SK-MEL-5 (cell line): Measurements from ENCODE around the gene ZFR2. TPM values are rescaled to one million over a fixed set of nuclear protein-coding genes. Genes with fewer than 3 reads are reported as not detected.
A peak's percentile ranks its signal among the peaks of the same experiment; 100 is the strongest.
"Not testable (repeated sequence)": the region's sequence is repeated elsewhere in the genome, so short reads cannot be mapped to it uniquely, and the experiment has no call there.

Experiments used
- DNase-seq: peaks from one replicate; pipeline ENCODE4 v3.0.0-alpha.2; 2016; ENCODE audit warnings: low read depth, low spot score
- in situ Hi-C: cut with HindIII; loops from 2 replicates; pipeline ENCODE4 v1.10.0; 2016; ENCODE audit warnings: low sequenced_read_pairs, high pct_unique_total_duplicates, low pct_unique_long_range_greater_than_20kb
- total RNA-seq: library from RNA; depleted of rRNA; stranded (reverse); fragments of >200 nt; shearing (Covaris generic); gene quantifications from 2 replicates; pipeline ENCODE4 v1.2.3, GENCODE V29; 2014

The ZFR2 gene
- total RNA-seq, 1 experiment from 2014 or later, result 0.18 TPM

- in situ Hi-C loops, result no loop called here
- DNase-seq, result no peak
These were observed 42.7 kb downstream of the ZFR2 start for GRCh38 chr19:3826163-3826562.

- in situ Hi-C loops, result no loop called here
- DNase-seq, result no peak
These were observed 43.4 kb downstream of the ZFR2 start for GRCh38 chr19:3825286-3825956.

DNA sequence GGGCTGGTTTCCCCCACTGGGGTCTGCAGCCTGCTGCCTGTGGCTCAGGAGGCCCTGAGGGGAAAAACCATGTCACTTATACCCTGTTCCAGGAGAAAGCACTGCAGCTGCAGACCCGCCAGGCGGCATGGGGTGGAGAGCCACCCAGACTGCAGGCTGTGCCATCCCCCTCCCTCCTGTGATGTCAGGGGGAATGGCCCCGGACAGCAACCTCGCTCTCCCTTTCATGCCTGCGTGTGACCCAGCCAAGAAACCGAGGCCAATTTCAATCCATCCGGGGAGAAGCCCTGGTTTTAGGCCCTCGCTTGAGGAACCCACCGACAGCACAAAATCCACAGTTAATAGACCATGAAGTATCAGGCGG lies 45.5 kb downstream of the ZFR2 start:
- DNase-seq, result no peak
- in situ Hi-C loops, result no loop called here

DNA sequence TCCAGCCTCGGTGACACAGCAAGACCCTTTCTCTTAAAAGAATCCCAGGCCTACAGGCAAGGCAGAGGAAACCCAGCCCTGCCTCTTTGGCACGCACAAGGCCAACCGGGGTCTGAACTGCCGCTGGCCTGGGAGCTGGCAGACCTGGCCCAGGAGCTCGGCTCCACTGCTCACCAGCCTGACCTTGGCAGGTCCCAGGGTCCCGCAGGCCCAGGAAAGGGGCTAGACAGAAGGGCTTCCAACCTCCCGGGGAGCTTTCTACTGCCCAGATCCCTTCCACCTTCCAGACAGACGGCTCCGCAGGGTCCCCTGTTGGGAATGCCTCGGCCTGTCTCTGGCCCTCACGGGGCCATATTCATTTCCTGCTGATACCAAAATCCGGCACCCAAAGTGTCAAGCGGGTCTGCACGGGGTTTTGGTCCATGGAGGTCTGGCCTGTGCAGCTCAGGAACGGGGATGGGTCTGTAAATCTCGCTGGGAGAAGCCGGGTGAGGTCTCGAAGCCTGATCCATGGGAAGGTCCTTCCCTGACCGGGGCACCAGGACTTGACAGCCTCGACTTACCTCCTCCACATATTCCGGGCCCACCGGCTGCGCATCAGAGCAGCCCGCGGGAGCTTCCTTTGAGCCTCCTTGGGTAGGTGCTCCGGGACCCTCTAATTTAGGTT lies 46.0 kb downstream of the ZFR2 start:
- no peak for DNase-seq
- in situ Hi-C loops, result no loop called here

DNA sequence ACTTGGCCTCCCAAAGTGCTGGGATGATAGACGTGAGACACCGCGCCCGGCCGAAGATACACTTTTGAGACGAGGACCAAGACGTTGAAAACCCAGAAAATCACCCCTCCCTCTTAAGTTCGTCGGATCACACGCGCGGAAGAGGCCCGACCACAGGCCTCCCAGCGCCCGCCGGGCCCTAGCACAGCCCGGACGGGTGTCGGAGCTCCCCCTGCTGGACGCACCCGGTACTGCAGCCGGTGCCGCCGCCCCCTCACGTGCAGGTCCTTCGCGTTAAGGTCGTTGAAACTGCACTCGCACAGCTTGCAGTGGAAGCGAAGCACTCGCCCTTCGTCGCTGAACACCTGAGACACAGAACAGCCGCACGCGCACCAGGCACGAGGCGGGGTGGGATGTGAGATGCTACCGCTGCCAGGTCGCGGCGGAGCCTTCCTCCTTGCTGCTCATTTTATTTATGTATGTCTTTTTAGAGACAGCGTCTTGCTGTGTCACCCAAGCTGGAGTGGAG lies 46.9 kb downstream of the ZFR2 start:
- in situ Hi-C loops, result no loop called here
- DNase-seq, result peak; percentile 56

- in situ Hi-C loops, result no loop called here
- peak; percentile 48 for DNase-seq
These were observed 47.7 kb downstream of the ZFR2 start for GRCh38 chr19:3821156-3821555.

GRCh38 chr19:3819989-3820388 lies 48.8 kb downstream of the ZFR2 start:
- in situ Hi-C loops, result no loop called here
- no peak for DNase-seq

DNA sequence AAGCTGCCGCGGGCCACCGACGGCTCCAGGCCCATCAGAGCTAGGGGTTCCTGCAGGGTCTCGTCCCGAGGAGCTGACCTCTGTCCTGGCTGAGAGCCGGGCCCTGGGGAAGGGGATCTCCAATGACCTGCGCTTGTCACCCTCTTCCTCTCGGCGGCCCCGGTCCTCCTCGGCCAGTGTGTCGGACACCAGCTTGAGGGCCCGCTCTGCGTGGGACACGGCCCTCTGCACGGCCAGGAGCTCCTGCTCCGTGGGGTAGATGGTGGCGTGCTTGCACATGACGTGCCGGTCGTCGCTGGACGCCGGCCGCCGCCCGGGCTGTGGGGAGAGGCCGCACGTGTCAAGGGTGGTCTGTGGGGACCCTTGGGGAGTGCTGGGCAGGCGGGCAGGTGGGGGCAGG lies 49.9 kb downstream of the ZFR2 start:
- in situ Hi-C loops, result no loop called here
- DNase-seq, result no peak

GRCh38 chr19:3818466-3818865 lies 50.4 kb downstream of the ZFR2 start:
- in situ Hi-C loops, result no loop called here
- no peak for DNase-seq

- in situ Hi-C loops, result no loop called here
- no peak for DNase-seq
These were observed 51.1 kb downstream of the ZFR2 start for GRCh38 chr19:3817761-3818160.

DNA sequence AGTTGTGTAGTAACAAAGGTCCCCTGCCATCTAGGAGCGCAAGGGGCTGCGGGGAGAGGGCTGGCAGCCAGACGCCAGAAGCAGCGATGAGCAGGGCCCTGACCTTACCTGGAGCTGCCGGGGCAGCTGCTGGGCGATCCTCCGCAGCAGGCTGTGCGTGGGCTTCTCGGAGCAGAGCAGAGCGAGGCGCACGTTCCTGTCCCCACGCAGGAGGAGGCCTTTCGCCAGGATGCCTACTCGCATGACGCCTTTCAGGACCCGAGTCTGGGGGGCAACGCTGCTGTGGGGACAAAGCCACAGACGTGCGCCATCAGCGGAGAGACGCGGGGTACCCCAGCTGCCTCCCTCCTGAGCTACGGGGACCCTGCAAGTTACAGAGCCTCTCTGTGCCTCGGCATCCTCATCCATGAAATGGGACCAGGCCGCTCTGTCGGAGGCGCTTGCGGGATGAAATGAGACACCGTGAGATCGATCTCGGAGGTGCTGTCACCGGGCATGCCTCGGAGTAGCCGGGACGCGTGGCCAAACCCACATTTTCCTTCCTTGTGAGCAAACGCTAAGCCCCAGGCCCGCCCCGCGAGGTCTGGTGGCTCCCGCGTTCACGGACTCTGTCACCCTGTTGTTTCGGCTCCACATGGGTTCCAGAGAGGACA lies 52.1 kb downstream of the ZFR2 start:
- no peak for DNase-seq

DNA sequence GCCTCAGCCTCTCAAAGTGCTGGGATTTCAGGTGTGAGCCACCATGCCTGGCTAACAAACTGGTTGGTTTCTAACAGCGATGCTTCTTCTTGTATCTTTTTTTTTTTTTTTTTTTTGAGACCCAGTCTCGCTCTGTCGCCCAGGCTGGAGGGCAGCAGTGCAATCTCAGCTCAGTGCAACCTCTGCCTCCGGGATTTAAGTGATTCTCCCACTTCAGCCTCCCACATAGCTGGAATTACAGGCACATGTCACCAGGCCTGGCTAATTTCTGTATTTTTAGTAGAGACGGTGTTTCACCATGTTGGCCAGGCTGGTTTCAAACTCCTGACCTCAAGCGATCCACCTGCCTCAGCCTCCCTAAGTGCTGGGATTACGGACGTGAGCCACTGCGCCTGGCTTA lies 52.7 kb downstream of the ZFR2 start:
- in situ Hi-C loops, DNase-seq: not testable (repeated sequence)

More for the DNA sequence above, 52.1 kb downstream of the ZFR2 start:
- in situ Hi-C loops, result no loop called here

GRCh38 chr19:3814648-3815047 lies 54.2 kb downstream of the ZFR2 start:
- in situ Hi-C loops, result no loop called here

GRCh38 chr19:3813473-3814392 lies 55.1 kb downstream of the ZFR2 start:
- in situ Hi-C loops, result no loop called here
- DNase-seq, result no peak

More at GRCh38 chr19:3814648-3815047, 54.2 kb downstream of the ZFR2 start:
- no peak for DNase-seq

DNA sequence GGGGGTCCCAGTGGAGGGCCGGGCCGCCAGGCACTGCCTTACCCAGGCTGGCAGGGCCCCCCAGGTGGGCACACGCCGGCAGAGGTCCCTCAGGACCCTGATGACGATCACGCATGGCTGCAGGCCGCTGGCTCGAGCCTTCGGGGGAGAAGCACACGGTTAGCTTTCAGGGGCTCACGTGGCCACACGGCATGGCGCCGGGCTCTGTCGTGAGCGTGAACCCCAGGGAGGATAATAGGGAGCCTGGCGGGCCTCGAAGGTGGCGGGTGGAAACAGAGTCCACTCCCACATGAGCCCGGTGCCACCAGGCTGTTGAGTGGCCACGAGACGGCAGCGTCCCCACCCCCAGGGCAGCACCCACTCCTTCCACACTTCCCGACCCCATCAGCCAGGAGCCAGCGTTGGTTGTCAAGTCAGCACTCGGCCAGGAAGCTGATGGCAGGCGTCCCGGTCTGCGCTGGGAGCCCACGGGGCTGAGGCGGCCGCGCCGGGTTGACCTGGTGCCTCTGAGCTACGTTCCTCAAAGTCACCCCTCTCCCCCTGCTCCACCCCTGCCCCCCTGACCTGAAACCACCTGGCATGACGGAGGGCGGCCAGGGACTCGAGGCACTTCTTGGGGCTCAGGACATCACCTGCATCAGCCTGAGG lies 58.0 kb downstream of the ZFR2 start:
- DNase-seq, result no peak

GRCh38 chr19:3809881-3810707 lies 58.7 kb downstream of the ZFR2 start:
- no peak for DNase-seq
- in situ Hi-C loops, result no loop called here

More for the DNA sequence above, 58.0 kb downstream of the ZFR2 start:
- in situ Hi-C loops, result no loop called here
